ENCODE results near the gene MYZAP.

- TF ChIP-seq EP300 (IDR thresholded peaks at IDR 0.05; ENCODE audit: borderline replicate concordance in 1 of 2, low read depth in 1 of 2, low read length in 1 of 2) (no peak), CTCF (IDR thresholded peaks at IDR 0.05) (no peak), RAD21 (IDR thresholded peaks at IDR 0.05; ENCODE audit: low read length) (no peak), USF1 (IDR thresholded peaks at IDR 0.05; ENCODE audit: borderline replicate concordance, low read depth) (no peak), JUND (IDR thresholded peaks at IDR 0.05) (no peak), GABPA (IDR thresholded peaks at IDR 0.05; ENCODE audit: low read depth) (no peak), TAF1 (IDR thresholded peaks at IDR 0.05; ENCODE audit: borderline replicate concordance, low read depth, low read length) (no peak), POLR2AphosphoS5 (IDR thresholded peaks at IDR 0.05; ENCODE audit: low read depth, low read length) (no peak), FOXJ3 (CRISPR knock-in tag; IDR thresholded peaks at IDR 0.05) (no peak), CHD2 (IDR thresholded peaks at IDR 0.05; ENCODE audit: low read length, partially characterized antibody) (no peak)
These were observed 91.8 kb downstream of the MYZAP start for GRCh38 chr15:57683481-57683880.

All from SK-N-SH (cell line).